B cell (primary cell): ENCODE measurements around the gene SOCS4.

Experiments
- CTCF ChIP-seq: fragments of 200-600 bp; IDR thresholded peaks from one replicate; pipeline ENCODE4 v1.8.0; 2022; ENCODE audit warnings: antibody characterized with exemption, mild to moderate bottlenecking
- EZH2 ChIP-seq: IDR thresholded peaks from 2 replicates; pipeline ENCODE4 v1.6.1; 2012; ENCODE audit warnings: borderline replicate concordance, low read depth, mild to moderate bottlenecking, moderate library complexity, low read length; ENCODE audit not compliant: insufficient read depth, poor library complexity, severe bottlenecking

DNA sequence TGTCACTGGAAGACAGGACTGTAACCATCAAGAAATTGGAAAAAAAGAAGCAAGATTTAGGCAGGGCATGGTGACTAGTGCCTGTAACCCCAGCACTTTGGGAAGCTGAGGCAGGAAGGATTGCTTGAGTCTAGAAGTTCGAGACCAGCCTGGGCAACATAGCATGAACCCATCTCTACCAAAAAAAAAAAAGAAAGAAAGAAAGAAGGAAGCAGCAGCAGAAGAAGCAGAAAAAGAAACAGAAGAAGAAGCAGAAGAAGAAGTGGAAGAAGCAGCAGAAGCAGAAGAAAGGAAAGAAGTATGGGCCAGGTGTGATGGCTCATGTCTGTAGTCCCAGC is 71.5 kb downstream of the SOCS4 start:
- TF ChIP-seq CTCF (no peak), EZH2 (no peak)
